GM19395 (cell line): Measurements from ENCODE around the gene PARVA.

Experiments
- ATAC-seq: cut with Tn5 transposase; IDR thresholded peaks from one replicate; pipeline ENCODE4 v1.9.1; 2021; ENCODE audit warnings: mild to moderate bottlenecking, moderate library complexity; ENCODE audit not compliant: unreplicated experiment

The PARVA gene

DNA sequence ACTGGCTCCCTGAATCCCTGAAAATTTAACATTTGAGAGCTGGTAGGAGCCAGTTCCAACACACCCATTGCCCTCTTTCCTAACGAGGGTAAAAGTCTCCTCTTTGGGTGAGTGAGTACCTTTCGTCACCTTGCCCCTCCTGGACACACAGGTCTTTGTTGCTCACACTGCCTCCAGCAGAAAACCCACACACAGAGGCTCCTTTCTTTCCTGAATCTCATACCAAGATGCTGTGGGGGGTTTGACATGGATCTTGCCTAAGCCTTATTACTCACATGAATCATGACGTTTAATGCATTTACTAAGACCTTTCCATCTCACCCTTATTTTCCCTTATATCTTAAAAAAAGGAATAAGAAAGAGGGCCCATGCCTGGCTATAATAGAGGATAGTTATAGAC is 53.0 kb downstream of the PARVA start:
- ATAC-seq, result no peak

DNA sequence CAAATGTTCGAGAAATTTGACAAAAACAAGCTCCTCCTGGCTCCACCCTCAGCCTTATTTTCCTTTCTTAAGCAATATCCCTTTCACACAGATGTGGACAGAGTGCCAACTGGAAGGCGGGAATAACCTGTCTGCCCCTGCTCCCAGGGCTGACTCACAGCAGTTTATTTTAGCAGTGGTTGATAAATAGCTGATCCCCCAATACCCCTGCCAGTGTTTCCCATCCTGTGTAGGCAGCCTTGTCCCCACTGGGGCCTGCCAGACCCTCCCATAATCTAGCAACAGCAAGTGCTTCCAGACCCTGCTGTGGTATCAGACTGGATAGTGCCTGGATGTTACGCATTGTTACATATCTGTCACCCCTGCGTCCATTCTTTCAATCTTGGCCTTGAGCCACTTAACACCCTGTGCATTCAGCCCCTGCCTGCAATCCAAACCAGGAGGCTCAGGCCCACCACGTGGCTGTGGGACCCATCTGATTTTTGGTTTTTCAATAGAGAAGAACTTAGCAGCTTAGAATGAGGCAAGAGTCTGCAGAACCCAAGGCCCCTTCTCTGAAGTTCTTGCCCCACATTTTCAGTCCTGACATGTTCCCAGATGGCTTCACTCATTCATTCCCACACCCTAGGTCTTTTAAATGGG is 53.7 kb downstream of the PARVA start:
- no peak for ATAC-seq

DNA sequence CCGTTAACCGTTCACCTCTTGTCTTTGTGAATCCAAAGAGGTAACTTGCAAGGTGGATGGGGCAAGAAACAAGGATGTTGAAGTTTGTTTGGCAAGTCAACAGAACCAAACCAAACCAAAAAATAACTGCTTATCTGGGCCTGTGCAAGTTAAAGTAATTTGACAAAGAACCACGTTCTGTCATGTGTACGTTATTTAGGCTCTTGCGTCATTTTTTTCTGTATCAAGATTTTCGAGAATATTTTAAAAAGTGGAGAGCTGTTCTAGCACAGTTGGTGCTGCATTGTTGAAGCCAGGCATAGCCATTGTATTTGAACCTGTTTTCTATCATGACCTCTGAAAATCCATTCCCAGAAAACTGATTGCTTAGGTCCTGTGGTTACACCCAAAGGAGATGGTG is 55.1 kb downstream of the PARVA start:
- no peak for ATAC-seq

DNA sequence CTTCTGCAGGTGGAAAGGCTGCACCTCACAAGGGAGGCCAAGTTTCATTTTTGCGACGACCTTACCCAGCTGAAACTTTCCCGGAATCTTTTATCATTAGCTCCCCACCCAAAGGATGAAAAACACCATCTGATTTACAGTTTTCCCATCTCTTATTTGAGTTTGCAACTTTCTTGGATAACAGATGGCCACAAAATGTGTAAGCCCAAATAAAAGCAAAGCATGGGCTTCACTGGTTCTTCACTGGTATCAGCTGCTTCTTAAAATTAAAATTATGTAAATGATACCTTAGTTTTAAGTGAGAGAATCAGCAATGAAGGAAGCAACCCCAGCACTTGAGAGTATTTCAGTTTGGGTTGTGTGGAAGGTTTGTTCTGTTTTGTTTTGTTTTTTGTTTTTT is 55.8 kb downstream of the PARVA start:
- ATAC-seq, result no peak

DNA sequence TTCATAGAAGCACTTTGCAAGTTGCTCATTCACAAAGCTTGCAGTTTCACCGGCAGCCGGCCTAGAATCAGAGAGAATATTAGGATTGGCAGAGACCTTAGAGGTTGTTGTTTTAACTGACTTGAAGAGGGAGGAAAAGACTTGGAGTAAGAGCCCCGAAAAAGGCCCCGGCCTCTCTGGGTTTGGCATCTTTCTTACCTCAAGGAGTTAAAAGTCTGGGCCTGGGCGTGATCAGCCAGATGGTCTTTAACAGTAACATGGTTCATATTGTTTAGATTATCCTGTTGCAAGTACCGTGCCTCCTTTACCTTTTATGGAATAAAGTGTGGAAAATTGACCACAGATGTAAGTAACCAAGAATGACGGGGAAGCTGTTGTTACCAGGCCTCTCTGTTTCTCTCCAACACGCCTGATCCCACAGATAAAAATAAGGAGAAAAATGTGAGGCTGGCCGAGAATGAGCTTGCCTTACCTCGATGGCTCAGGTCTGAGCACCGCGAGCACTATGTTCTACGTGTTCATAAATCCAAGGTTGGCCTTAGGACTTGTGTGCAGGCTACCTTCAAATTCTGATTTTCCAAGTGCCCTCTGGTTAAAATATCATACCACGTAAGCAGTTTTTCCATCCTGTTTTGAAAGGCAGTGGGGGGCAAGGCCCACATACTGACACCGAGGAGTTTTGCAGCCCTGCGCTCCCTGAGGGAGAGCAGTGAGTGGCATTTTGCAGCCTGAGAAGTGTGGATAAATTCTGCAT is 56.4 kb downstream of the PARVA start:
- no peak for ATAC-seq

DNA sequence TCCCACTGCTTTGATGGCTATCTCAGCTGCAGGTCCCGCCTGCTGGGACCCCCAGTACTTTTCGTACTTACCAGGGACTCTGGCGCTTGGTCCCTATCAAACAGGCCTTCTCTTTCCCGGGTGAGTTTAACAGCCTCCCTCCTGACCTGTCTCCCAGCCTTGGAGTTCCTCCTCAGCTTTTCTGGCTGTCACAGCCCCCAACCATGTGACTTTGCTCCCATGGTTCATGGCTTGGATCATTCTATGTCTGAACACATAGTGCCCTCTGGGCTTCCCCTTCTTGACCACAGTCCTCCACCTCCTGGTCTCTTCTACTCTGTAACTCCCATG is 56.9 kb downstream of the PARVA start:
- no peak for ATAC-seq

DNA sequence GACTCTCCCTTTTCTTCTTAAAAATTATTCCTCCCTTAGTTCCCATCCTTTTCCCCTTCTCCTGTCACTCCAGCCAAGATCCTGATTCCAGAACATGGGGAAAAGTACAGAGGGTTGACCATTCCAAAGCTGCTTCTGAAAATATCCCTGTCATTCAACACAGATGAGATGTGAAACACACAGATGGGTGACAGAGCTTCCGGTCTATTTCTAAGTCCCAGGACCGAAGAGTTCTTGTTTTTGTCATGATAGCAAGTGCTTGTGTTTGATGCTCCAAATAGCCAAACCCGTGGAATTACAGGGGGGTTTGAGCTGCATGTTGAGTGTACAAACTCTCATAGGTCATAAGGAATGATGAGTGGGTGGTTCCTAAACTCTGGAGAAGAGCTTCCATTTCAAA is 57.9 kb downstream of the PARVA start:
- ATAC-seq, result no peak

DNA sequence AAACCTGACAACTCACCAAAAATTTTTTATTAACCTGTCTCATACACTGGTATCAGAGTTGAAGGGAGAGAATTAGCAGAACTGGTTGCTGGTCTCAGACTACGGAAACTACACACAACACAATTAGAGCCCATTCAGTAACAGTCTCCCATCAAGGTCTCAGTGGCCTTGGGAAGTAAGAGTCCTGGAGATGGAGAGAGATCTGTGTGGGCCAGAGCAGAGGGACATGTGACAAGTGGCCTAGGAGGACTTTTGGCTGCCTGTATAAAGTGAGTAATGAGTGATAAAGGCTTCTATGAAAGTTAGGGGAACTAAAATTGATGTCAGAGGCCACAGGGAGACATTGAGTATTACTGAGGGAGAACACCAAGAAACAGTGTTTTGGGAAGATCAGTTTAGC is 58.9 kb downstream of the PARVA start:
- ATAC-seq, result no peak

DNA sequence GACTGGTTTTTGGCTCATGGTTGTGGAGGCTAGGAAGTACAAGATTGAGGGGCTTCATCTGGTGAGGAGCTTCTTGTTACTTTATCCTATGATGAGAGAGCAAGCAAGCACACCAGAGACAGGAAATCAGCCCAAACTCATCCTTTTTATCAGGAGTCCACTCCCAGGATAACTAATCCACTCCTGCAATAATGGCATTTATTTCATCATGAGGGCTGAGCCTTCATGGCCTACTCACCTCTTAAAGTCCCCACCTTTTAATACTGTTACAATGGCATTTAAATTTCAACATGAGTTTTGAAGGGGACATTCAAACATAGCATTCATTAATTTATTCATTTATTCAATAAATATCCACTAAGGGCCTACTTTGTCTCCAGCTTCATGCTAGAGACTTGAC is 60.9 kb downstream of the PARVA start:
- no peak for ATAC-seq

DNA sequence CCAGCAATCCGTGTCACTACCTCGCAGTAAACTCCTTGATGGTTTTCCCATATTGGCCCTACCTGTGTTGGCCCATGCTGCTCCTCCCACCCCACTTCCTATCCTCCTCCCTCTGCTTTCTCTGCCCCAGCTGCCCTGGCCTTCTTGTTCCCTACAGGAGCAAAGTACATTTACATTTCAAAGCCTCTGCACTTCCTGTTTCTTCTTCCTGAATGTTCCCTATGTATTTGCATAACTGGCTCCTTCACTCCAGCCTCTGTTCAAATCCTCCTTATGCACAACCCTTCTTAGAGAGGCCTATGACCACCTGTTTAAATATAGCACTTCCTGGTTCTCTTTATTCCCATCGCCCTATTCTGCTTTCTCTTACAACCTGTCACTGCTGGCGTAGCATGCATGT is 62.2 kb downstream of the PARVA start:
- ATAC-seq, result no peak

DNA sequence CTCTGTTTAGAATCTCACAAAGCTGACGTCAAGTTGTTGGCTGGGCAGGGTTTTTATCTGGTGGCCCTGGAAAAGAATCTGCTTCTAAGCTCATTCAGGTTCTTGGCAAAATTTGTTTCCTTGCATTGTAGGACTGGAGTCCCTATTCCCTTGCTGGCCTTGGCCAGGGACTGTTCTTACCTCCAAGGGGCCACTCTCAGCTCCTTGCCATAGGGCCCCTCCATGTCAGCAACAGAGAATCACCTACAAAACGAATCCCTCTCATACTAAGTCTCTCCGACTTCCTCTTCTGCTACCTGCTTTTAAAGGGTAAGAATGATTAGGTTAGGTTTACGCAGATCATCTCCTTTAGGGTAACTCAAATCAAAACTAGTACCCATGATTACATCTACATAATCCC is 63.2 kb downstream of the PARVA start:
- ATAC-seq, result no peak

DNA sequence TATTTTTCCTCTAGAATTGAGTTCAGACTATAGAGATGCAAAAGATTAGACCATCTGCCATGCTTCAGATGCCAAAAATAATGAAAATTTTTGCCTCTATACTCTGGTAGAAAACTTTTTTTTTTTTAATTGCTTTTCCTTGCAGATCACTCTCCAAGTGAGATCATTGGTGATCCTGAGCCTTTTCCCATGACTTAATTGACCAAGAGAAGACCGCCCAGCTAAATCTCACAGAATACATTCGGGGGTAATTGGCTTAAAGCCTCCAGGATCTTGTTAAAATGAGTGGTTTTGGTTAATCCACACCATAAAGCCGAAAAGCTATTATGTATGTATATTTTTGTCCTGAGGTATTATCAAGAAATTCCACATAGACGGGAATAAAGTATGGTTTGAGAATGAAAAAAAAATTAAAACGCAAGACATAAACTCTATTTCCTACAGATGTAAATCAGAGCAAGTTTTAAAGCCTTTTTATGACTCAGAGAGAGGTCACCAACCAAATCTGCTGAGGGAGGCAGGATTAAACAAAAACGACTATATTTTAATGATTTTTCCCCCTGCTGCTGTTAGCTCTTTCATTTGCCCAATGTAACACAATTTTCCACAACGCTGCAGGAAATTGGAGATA is 64.0 kb downstream of the PARVA start:
- no peak for ATAC-seq

DNA sequence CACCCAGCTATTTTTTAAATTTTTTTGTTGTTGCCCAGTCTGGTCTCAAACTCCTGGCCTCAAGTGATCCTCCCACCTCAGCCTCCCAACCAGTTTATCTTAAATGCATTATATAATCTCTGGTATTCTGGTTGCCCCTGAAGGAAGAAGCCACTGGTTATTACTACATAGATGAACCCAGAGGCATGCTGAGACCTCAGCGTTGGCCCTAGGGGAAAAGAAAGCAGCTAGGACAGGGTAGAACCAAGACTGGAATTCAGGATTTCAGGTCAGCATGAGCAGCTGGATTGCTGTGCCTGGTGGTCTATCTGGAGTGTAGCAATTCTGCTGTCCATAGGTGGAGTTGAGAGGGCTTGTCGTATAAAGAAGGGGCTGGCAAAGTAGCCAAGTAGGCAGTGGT is 67.2 kb downstream of the PARVA start:
- ATAC-seq, result no peak

DNA sequence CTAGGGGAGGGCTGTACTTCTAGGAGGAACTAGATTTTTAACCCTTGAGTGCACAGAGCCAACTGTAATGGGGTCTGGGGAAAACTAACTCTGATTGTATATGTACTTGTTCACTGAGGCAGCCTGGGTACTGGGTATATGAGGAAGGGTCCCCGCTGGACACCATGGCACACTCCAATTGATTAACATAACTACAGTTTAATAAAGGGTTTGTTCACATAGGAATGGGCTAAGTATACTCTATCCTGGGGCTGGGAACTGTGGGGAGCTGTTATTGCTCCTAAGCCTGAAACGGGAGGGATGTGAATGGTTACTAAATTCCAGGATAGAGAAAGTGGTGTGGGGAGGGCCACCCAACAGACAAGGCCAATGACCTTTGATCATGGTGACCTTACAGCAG is 67.6 kb downstream of the PARVA start:
- no peak for ATAC-seq

DNA sequence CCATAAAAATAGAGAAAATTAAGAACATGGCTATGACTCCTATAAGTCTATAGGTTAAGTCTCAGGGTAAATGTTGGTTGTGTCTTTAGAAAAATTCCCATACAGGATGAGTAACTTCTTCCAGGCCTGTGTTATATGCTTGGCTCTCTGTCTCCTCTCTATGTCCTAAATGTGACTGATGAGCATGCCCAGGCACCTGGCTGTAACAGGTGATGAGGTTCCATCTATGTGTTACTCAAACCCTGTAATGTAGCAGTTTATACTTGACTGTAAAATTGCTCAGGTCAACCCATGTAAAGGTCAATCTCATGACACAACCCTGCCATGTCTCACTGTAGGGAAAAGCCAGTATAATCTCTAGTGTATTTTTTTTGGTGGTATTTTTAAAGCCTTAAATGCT is 69.5 kb downstream of the PARVA start:
- ATAC-seq, result no peak

DNA sequence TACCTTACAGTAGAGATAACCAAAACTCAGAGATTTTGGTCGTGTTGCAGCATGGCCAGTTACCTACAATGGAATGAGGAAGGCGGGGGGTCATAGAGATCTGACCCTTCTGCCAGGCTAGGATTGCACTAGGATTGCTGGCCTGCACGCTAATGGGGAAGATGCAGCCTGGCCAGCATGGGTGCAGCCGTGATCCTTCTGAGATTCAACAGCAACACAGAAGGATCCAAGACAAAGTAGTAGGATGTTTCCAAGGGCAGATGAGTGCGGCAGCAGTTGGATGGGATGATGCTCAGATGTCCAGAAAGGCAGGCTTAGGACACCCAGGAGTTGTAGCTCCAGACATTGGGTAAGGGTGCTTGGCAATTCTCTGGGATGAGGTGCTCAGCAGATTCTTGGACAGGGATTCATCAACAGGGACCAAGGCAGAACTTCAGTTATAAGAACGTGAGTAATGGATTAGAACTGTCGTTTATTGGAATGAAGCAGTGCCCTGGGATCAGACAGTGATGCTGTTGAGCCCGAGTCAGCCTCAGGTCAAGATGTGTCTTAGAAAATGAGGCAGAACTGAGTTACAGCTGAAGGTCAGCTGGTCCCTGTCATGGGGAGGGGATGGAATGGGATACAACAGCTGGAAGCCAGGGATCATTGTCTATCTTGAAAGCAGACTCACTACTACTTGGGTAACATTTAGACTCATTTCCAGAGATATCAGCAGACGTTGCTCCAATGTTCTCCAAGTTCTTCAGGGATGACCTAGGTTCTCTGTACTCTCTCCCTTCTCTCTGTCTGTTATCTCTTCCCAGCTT is 71.0 kb downstream of the PARVA start:
- no peak for ATAC-seq

DNA sequence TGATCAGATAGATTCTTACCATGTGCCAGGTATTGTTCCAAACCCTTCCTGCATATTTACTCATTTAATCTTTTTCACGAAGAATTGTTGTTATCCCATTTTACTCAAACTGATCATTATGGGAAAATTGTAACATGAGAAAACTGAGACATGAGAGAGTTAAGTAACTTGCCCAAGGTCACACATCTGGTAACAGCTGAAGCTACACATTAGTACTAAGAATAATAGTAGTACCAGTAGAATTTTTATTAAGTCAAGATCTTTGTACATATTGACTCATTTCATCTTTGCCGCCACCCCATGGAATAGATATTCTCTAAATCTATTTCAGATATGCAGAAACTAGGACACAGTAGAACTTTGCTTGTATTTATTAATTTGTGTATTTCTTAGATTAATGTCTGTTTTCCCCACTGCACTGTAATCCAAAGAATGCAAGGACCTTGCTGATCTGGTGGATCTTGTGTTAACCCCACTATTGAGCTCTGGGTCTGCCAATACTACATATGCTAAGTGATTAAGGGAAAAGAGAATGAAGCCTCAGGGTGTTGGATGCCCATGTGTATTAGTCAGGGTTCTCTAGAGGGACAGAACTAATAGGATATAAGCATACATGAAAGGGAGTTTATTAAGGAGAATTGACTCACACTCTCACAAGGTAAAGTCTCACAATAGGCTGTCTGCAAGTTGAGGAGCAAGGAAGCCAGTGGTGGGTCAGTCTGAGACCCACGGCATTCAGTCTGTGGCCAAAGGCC is 72.8 kb downstream of the PARVA start:
- no peak for ATAC-seq

DNA sequence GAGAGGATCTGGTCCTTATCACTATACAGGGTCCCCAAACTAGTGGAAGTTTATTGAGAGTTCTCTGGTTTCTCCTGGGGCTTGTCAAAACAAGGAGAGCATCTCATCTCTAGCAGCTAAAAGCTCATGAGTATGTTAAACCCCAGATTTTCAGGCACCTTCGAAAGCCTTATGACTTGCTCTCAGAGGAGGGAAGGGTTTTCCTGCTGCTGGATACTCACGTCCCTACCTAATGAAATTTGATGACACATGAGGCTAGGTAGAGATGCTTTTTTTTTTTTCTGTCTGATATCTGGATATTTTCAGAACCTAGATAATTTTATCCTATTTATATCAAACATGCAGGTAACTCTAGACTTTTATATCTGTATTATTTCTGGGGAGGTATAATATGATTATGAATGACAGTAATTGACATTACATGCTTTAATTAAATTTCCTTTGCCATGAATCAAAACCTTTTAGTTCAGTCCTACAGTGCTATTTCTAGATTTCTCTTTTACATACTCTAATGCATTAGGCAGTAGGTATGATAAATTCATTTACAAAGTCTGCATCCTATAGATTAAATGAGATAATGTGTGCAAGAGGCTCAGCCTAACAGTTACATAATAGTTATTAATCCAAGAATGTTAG is 73.9 kb downstream of the PARVA start:
- no peak for ATAC-seq

DNA sequence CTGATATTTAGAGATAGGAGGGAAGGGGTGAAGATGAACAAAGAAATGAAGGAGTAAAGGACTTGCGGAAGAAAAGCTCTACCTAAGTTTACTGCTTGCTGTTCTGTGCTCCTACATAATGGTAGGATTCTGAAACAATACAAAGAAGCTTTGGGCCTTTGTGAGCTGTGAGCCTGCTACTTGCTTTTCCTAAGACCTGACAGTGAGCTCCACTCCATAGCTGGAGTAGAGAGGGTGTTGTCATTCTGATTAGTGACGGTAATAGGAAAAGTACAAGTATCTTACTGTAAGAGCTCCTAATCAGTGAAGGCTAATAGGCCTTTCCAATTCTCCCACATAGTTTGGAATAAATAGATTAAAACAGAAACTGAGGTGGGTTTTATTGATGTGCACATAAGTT is 75.9 kb downstream of the PARVA start:
- ATAC-seq, result no peak

DNA sequence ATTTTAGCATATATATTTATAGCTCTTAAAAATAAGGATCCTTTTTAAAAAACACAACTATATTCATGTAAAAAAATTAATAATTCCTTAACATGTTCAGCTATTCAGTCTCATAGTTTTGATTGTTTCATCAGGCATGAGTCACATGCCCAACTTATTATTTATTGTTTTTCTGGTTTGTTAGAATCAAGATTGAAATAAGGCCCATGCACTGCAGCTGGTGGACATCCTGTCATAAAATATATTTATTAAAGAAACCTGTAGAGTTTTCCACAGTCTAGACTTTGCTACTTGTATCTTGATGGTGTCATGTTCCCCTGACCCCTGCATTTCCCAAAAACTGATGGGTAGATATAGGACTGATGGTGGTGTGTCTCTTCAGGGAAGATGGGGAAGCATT is 77.4 kb downstream of the PARVA start:
- ATAC-seq, result no peak

DNA sequence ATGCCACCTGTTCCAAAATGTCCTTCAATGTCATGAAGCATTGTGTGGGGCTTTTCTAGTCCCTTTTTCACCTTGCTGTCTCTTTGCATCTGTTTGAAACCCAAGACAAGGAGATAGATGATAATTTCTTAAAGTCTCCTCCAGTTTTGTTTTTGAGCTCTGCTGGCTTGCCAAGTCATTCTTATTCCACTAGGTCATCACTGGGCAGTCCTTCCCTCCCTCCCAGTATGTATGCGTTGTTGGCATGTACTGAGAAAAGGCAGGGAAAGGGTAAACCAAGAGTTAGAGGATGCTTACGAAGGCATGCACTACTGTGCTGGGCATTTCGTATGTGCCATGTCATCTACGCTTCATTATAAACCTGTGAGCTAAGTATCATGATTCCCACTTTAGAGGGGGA is 78.6 kb downstream of the PARVA start:
- no peak for ATAC-seq
